HG02642 (cell line): ENCODE results near the gene SRP68.
"Not testable (repeated sequence)": the region's sequence is repeated elsewhere in the genome, so short reads cannot be mapped to it uniquely, and the experiment has no call there.

Source experiments
- ATAC-seq: cut with Tn5 transposase; IDR thresholded peaks from one replicate; pipeline ENCODE4 v1.9.1; 2021; ENCODE audit warnings: mild to moderate bottlenecking; ENCODE audit not compliant: unreplicated experiment, poor library complexity

SRP68 gene

GRCh38 chr17:76049239-76049638, 23.1 kb downstream of the SRP68 start:
- no peak for ATAC-seq

GRCh38 chr17:76048711-76049110, 23.6 kb downstream of the SRP68 start:
- ATAC-seq, result no peak

DNA sequence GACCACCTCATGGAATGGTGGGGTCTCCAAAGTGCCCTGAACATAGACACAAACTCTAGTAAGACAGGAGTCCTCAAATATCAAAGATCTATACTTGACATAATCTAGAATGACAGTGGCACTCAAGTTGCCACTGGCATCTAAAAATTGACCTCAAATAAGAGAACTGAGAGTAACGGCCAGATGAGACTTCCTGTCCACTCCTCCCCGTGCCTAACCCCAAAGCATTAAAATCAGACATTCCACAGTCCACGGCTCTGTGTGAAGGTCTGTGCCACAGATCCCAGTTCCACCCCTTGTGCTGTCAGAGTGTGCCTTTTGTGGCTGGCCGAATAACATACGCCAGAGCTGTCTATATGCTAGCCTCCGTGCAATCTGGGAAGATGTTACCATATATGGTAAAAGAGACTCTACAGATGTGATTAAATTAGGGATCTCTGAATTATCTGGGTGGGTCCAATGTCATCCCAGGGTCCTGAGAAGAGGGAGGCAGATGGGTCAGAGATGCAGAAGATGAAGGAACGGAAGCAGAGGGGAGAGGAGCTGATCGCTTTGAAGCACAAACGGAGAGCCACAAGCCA, 24.2 kb downstream of the SRP68 start:
- ATAC-seq, result no peak

GRCh38 chr17:76046064-76046463, 26.3 kb downstream of the SRP68 start:
- ATAC-seq, result no peak

DNA sequence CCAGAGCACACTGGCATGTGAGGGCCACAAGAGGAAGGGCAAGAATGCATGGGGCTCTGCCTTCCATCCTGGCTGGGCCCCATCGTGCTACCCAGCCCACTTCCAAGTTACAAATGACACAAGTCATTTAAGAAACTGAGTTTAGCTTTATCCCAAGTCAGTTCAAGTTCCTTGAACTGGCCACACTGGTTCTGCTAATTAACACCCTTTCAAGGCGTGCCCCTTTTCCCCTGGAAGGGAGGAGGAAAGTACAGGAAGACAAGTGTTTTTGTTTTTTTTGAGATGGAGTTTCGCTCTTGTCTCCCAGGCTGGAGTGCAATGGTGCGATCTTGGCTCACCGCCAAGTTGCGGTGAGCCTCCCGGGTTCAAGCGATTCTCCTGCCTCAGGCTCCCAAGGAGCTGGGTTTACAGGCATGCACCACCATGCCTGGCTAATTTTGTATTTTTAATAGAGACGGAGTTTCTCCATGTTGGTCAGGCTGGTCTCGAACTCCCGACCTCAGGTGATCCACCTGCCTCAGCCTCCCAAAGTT, 27.8 kb downstream of the SRP68 start:
- ATAC-seq, result not testable (repeated sequence)

- ATAC-seq, result not testable (repeated sequence)
These were observed 29.4 kb downstream of the SRP68 start for GRCh38 chr17:76042868-76043267.

DNA sequence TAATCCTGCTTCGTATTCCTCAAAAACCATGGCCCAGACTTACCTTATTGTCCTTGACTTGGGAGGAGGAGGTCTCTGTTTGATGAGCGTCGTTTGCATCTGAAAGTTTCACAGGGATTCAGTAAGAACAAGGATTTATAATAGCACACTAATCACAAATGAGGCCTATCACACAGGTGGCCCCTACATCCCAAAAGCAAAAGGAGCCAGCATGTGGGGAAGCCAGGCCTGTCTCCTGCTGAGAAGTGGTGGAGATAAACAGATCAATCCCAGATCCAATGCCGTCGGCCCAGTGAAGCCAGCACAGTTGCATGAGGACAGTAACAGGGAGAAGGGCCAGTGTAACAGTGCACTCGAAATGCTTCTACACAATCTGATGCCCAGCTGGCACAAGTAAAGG, 31.9 kb downstream of the SRP68 start:
- ATAC-seq, result no peak

- no peak for ATAC-seq
These were observed 33.2 kb downstream of the SRP68 start for GRCh38 chr17:76039121-76039520.

GRCh38 chr17:76038050-76038449, 34.3 kb downstream of the SRP68 start:
- ATAC-seq, result no peak

DNA sequence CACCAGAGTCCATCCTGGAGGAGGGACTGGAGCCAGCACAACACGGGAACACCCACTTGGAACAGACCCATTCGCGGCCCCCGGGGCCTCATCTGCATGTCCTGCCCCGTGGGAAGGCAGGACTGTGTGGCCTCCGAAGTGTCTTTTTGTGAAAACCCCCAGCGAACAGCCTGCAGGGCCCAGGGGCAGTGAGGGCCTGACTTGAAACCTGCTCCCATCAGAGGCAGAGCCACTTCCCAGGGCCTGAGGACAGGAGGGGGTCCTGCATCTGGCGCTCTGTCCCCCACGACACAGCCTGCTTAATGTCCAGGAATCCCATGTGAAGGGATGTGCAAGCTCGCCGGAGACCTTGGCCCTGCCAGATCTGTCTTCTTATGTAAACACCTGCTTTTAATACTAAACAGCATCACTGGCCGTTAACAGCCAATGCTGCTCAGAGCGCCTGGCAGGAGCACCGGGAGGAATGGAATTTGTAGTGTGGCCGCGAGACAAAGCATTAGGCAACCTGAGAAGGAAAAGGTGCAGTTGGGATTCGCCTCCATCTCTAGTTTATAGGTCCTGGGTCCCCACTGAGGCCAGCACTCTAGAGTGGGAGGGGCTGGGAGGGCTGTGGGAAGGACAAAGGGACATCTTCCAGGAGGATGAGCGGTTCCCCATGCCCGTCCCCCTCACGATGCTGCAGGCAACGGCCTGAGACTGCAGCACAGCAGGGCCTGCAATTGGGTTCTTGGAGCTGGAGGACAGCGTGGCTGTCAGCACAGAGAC, 35.6 kb downstream of the SRP68 start:
- ATAC-seq, result no peak

GRCh38 chr17:76034428-76035350, 37.6 kb downstream of the SRP68 start:
- no peak for ATAC-seq

- no peak for ATAC-seq
These were observed 39.2 kb downstream of the SRP68 start for GRCh38 chr17:76033139-76033538.

GRCh38 chr17:76032780-76033108, 39.6 kb downstream of the SRP68 start:
- ATAC-seq, result no peak

DNA sequence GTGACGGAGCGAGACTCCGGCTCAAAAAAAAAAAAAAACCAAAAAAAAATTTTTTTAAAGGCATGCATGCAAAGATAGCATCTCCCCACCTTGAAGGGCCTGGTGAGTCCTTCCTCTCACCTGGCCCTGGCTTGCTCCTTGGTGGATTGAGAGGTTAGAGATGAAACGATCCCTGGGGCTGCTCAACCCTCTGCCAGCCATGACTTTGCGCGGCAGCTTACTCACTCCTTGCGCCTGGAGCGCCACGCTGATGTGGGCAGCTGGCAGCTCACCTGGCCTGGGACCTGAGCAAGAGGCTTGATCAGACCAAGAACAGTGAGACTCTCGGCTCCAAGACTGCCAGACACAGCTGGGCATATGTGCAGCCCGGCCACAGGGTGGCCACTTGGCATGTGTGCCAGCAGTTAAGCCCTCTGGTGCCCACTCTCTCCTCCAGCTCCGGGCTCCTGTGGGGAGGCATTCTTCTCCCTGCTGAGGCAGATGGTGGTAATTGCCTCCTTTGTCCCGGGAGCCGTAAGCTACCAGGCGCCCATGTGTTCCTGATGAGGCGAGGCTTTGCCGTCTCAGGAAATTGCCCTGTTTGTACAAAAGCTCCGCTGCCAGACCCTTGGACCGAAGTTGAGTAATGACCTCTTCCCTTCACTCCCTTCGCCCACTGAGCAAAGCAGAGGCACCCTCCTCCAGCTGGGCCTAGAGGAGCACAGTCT, 40.1 kb downstream of the SRP68 start:
- no peak for ATAC-seq

- no peak for ATAC-seq
These were observed 45.0 kb downstream of the SRP68 start, which contains the start of gene EVPL for GRCh38 chr17:76027159-76027839. Gene EVPL (minus strand): TSS chr17:76027306. CDS start chr17:76027198, 108 bp downstream.

GRCh38 chr17:76026714-76027158, 45.6 kb downstream of the SRP68 start:
- ATAC-seq, result no peak

DNA sequence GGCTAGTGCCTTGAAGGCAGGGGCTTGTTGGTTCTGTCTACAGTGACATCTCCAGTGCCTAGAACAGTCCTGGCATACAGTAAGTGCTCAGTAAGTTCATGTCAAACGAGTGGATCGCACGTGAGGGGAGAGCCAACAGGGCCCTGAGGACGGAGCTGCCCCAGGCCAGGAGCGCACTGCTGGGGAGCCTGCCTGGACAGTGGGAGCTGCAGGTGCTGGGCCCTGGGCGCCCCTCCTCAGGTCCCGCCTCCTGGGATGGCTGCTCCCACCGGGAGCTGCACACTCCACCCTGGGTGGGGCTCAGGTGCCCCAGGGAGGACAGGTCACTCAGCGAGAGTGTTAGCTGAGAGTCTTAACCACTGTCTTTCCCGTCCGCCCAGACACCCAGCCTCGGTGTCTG, 47.0 kb downstream of the SRP68 start:
- ATAC-seq, result no peak

DNA sequence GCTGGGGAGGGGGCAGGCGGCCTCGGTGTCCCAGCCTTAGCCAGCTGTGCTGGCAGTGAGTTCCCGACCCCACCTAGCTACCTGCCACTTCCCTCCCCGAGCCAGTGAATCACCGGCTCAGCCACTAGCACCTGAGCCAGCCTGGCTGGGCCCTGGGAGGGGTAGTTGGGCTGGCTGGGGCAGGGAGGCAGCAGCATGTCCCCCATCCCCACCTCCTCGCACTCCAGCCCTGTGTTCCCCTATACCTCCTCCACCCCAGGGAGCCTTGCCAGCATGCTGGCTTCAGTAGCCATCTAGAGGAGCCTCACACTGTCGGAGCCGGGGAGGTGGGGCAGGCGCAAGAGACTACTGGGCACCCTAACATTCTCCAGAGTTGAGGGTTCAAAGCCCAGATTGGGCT, 48.0 kb downstream of the SRP68 start:
- no peak for ATAC-seq

DNA sequence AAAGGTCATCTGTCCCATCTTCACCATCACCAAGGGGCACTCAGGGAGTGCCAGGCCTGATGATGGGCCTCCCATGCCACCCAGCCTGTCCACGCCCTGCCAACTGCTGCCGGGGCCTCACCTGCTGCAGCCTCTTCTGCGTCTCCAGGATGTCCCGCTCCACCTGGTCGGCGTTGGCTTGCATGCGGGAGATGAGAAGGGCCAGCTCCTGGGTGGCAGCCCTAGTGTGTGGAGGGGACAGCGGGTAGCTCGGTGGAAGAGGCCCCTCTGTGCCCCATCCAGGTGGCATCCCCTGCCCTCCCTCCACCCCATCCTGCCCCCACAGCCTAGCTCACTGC, 48.4 kb downstream of the SRP68 start:
- no peak for ATAC-seq
